OCI-LY7 (cell line): Measurements from ENCODE around the gene TRERF1.

Experiments used
- CTCF ChIP-seq: fragments of 200-600 bp; sonication (generic); conservative IDR thresholded peaks from 2 replicates; pipeline ENCODE4 v1.5.1; 2014; ENCODE audit warnings: mild to moderate bottlenecking, antibody characterized with exemption, low read length, moderate library complexity, mixed read lengths
- EZH2phosphoT487 ChIP-seq: fragments of 200-600 bp; sonication (generic); IDR thresholded peaks from 2 replicates; pipeline ENCODE4 v1.6.1; 2018; ENCODE audit warnings: low read depth, borderline replicate concordance, mild to moderate bottlenecking, mixed run types, antibody characterized with exemption, low read length, moderate library complexity, mixed read lengths

- TF ChIP-seq CTCF (no peak), EZH2phosphoT487 (no peak)
These were observed 101.8 kb downstream of the TRERF1 start for GRCh38 chr6:42349753-42350511.
